SJCRH30 (cell line): ENCODE data around the gene PMP22. TPM values are rescaled to one million over a fixed set of nuclear protein-coding genes. Genes with fewer than 3 reads are reported as not detected.

Experiments used
- DNase-seq, 2 experiments: peaks; one replicate each; pipeline ENCODE4 v3.0.0-alpha.2; 2015 to 2020
- H3K27ac ChIP-seq: fragments of 250-450 bp; sonication (Bioruptor Pico); 2 replicates; pipeline ENCODE4 v1.5.1; 2020; ENCODE audit warnings: mild to moderate bottlenecking, moderate library complexity
- H3K27me3 ChIP-seq: fragments of 250-450 bp; sonication (Bioruptor Pico); 2 replicates; pipeline ENCODE4 v1.5.1; 2020; ENCODE audit warnings: mild to moderate bottlenecking, moderate library complexity
- H3K36me3 ChIP-seq: fragments of 250-450 bp; sonication (Bioruptor Pico); 2 replicates; pipeline ENCODE4 v1.5.1; 2020; ENCODE audit warnings: mild to moderate bottlenecking, moderate library complexity
- H3K4me1 ChIP-seq: fragments of 250-450 bp; sonication (Bioruptor Pico); 2 replicates; pipeline ENCODE4 v1.5.1; 2020; ENCODE audit warnings: mild to moderate bottlenecking, moderate library complexity
- H3K4me3 ChIP-seq: fragments of 250-450 bp; sonication (Bioruptor Pico); 2 replicates; pipeline ENCODE4 v1.5.1; 2020; ENCODE audit warnings: mild to moderate bottlenecking, moderate library complexity
- H3K9me3 ChIP-seq: fragments of 250-450 bp; sonication (Bioruptor Pico); replicated peaks from 2 replicates; pipeline ENCODE4 v1.5.1; 2020; ENCODE audit warnings: mild to moderate bottlenecking, moderate library complexity
- total RNA-seq: library from RNA; depleted of rRNA; stranded (reverse); fragments of >200 nt; shearing (Covaris generic); gene quantifications from 2 replicates; pipeline ENCODE4 v1.2.3, GENCODE V29; 2014; rRNA removed

The PMP22 gene
- total RNA-seq, 1 experiment from 2014 or later: 7.2 TPM

DNA sequence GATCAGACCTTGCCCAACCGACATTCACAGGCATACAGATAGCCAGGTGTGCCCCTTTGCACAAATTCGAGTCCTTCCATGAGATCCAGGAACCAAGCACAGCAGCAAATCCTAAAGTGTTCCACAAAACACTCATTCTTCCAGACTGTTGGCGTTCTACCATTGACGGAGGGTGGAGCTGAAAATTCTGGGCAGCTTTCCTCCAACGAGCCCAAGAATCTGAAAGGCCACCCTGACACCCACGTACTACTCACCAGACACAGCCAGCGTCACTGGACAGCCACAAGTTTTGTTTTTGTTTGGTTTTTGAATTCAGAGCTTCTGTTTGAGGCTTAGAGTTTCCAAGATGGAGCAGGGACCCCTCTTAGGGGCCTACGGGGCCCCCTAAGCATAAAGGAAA is 83.8 kb downstream of the PMP22 start:
- Histone ChIP-seq H3K36me3 (no peaks in the 10 kb centered on the region), H3K27ac (no peak overlapping the region), H3K4me1 (no peaks in the 10 kb centered on the region), H3K4me3 (no peak overlapping the region), H3K9me3 (no peaks in the 10 kb centered on the region), H3K27me3 (peaks cover 23% of the 10 kb centered on the region)
- DNase-seq: no peak

DNA sequence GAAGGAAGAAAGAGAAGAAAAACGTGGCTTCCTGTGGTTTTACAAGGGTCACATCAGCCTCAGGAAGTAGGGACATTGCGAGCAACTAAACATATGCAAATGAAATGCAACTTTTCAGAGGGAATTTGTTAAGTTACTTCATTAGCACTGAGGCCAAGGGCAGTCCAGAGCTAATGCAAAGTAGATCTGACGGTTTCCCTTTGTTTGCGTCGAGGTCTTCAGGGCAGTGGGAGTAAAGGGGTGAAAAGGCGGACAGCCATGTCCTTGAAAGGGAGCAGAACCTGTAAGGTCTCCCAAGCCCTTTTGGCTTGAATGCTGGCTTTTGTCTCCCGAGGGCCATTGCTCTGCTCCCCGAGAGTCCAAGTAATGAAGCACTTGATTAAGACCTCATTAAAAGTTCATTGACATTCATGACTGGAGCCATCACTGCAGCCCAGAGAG is 85.0 kb downstream of the PMP22 start:
- Histone ChIP-seq H3K27me3 (peaks cover 18% of the 10 kb centered on the region), H3K27ac (no peak overlapping the region), H3K4me3 (no peak overlapping the region), H3K4me1 (no peaks in the 10 kb centered on the region), H3K36me3 (no peaks in the 10 kb centered on the region), H3K9me3 (no peaks in the 10 kb centered on the region)
- DNase-seq: no peak

Other genes starting within 250 kb of the PMP22 start
- gene TEKT3, start 76.3 kb upstream of the PMP22 start, total RNA-seq: not detected in 2 replicates
- 0.04 TPM in 1 of 2 replicates, not detected in the other for gene CDRT4, start 202.3 kb upstream of the PMP22 start, total RNA-seq